HepG2 (cell line): ENCODE measurements around the gene KIF25. TPM values are rescaled to one million over a fixed set of nuclear protein-coding genes. Genes with fewer than 3 reads are reported as not detected.
A peak's percentile ranks its signal among the peaks of the same experiment; 100 is the strongest.

Experiments
- ATAC-seq: fragments of 200-7000 bp; cut with Tn5 transposase; 3 replicates; pipeline ENCODE4 v1.9.1; 2020; ENCODE audit warnings: mild to moderate bottlenecking, moderate library complexity
- BruUV-seq: library from RNA; stranded (reverse); fragments of 400-500 nt; replicated peaks from 2 replicates; lab custom pipeline; 2021; lab: Mats Ljungman, UMichigan
- CTCF ChIA-PET: fragments of 300-600 bp; formaldehyde crosslinking; extraction: SDS; loops from one replicate; lab custom pipeline; 2021; ENCODE audit warnings: low total read pairs, inconsistent platforms, low intra/inter-chr PET ratio; lab: Yijun Ruan, JAX
- POLR2A ChIA-PET: fragments of 350-600 bp; sonication (Branson Sonifier 250); formaldehyde crosslinking; loops from one replicate; lab custom pipeline; 2020; ENCODE audit warnings: antibody characterized with exemption, inconsistent platforms; lab: Yijun Ruan, JAX
- DNase-seq: peaks from one replicate; pipeline ENCODE4 v3.0.0-alpha.2; 2015; ENCODE audit warnings: low spot score
- FAIRE-seq: peaks from 3 replicates; lab custom pipeline; 2011; peaks lifted over from hg19 to GRCh38; lab: Jason Lieb, UNC
- H2AFZ ChIP-seq: one replicate; pipeline ENCODE4 v1.6.1; 2011; ENCODE audit warnings: low read length, inconsistent platforms
- H3K27ac ChIP-seq: fragments of 300-600 bp; 3 replicates; pipeline ENCODE4 v1.8.0; 2011; ENCODE audit warnings: mixed run types, mild to moderate bottlenecking, mixed read lengths, low read length, inconsistent platforms; ENCODE audit not compliant: insufficient read depth; ENCODE audit errors: extremely low read length
- H3K27me3 ChIP-seq, 2 experiments: fragments of 200-600 bp in 1 of 2; 2 replicates in 1 of 2; 3 replicates in 1 of 2; pipeline versions ENCODE4 v1.6.0 to v1.8.0; 2011; ENCODE audit warnings: low read length in 2 of 2, mild to moderate bottlenecking in 2 of 2, moderate library complexity in 2 of 2, inconsistent platforms in 1 of 2; ENCODE audit not compliant: insufficient read depth in 2 of 2, control insufficient read depth in 1 of 2
- H3K36me3 ChIP-seq, 2 experiments: fragments of 200-600 bp in 1 of 2; replicated peaks in 1 of 2; 2 replicates in 1 of 2; 3 replicates in 1 of 2; pipeline versions ENCODE4 v1.5.1 to v1.8.0; 2011; ENCODE audit warnings: low read length in 2 of 2, inconsistent platforms in 1 of 2; ENCODE audit not compliant: insufficient read depth in 2 of 2, control insufficient read depth in 1 of 2
- H3K4me1 ChIP-seq: 2 replicates; pipeline ENCODE4 v1.5.1; 2012; ENCODE audit warnings: low read length, inconsistent platforms; ENCODE audit not compliant: insufficient read depth
- H3K4me2 ChIP-seq: 2 replicates; pipeline ENCODE4 v1.6.0; 2011; ENCODE audit warnings: low read depth, low read length, inconsistent platforms
- H3K4me3 ChIP-seq, 3 experiments: fragments of 200-600 bp in 1 of 3; sonication (generic), shearing (Covaris generic) in 1 of 3; replicated peaks in 1 of 3; 2 replicates each; pipeline ENCODE4 v1.5.1; 2011 to 2016; ENCODE audit warnings: low read length in 3 of 3, inconsistent platforms in 2 of 3, low read depth in 2 of 3, mild to moderate bottlenecking in 2 of 3, control low read depth in 1 of 3, mixed read lengths in 1 of 3; ENCODE audit not compliant: insufficient read depth in 1 of 3
- H3K79me2 ChIP-seq: one replicate; pipeline ENCODE4 v1.6.1; 2011; ENCODE audit warnings: low read length, inconsistent platforms; ENCODE audit not compliant: insufficient read depth
- H3K9ac ChIP-seq: 2 replicates; pipeline ENCODE4 v1.6.0; 2011; ENCODE audit warnings: mild to moderate bottlenecking, low read depth, low read length, inconsistent platforms; ENCODE audit not compliant: insufficient read depth
- H3K9me3 ChIP-seq: 2 replicates; pipeline ENCODE4 v1.5.1; 2012; ENCODE audit warnings: mild to moderate bottlenecking, low read length
- H4K20me1 ChIP-seq: 2 replicates; pipeline ENCODE4 v1.6.0; 2011; ENCODE audit warnings: inconsistent platforms, mild to moderate bottlenecking, low read length, moderate library complexity; ENCODE audit not compliant: insufficient read depth
- AGO2 ChIP-seq: fragments of 200-400 bp; formaldehyde crosslinking; optimal IDR thresholded peaks from 2 replicates; pipeline ENCODE3; 2017; ENCODE audit warnings: mild to moderate bottlenecking, low read depth, low read length, moderate library complexity
- AKAP8 ChIP-seq: sonication (generic); formaldehyde crosslinking; IDR thresholded peaks from 2 replicates; pipeline ENCODE4 v1.5.1; 2020; ENCODE audit warnings: mild to moderate bottlenecking, missing genetic modification reagents
- ATF7-NPFF ChIP-seq: sonication (generic); formaldehyde crosslinking; IDR thresholded peaks from 2 replicates; pipeline ENCODE4 v1.8.1; 2023; ENCODE audit warnings: mild to moderate bottlenecking, low read depth, missing genetic modification reagents, moderate library complexity
- CHCHD3 ChIP-seq: sonication (generic); formaldehyde crosslinking; IDR thresholded peaks from 2 replicates; pipeline ENCODE4 v1.8.0; 2022; ENCODE audit warnings: mild to moderate bottlenecking, missing genetic modification reagents, moderate library complexity
- EEA1 ChIP-seq: sonication (generic); formaldehyde crosslinking; IDR thresholded peaks from 2 replicates; pipeline ENCODE4 v1.5.1; 2020; ENCODE audit warnings: mild to moderate bottlenecking, missing genetic modification reagents, borderline replicate concordance
- MTA1 ChIP-seq: sonication (generic); formaldehyde crosslinking; IDR thresholded peaks from 2 replicates; pipeline ENCODE4 v1.4.0; 2020; ENCODE audit warnings: missing genetic modification reagents, mild to moderate bottlenecking, borderline replicate concordance
- MTF2 ChIP-seq: sonication (generic); formaldehyde crosslinking; IDR thresholded peaks from 2 replicates; pipeline ENCODE4 v1.5.0; 2020; ENCODE audit warnings: missing genetic modification reagents, borderline replicate concordance
- PAF1 ChIP-seq: IDR thresholded peaks from 2 replicates; pipeline ENCODE4 v1.6.1; 2016; ENCODE audit warnings: missing genetic modification reagents, missing compliant biosample characterization
- POLR2A ChIP-seq, 2 experiments: IDR thresholded peaks; 2 replicates each; pipeline ENCODE4 v1.6.1; 2011; ENCODE audit warnings: low read depth in 2 of 2, low read length in 2 of 2, mild to moderate bottlenecking in 1 of 2, moderate library complexity in 1 of 2; ENCODE audit not compliant: insufficient read depth in 1 of 2
- RBM22 ChIP-seq: fragments of 200-400 bp; formaldehyde crosslinking; optimal IDR thresholded peaks from 2 replicates; pipeline ENCODE3; 2017; ENCODE audit warnings: mild to moderate bottlenecking, low read length, moderate library complexity
- RXRA ChIP-seq: sonication (generic); formaldehyde crosslinking; IDR thresholded peaks from 2 replicates; pipeline ENCODE4 v1.5.1; 2020; ENCODE audit warnings: missing genetic modification reagents
- THRA ChIP-seq: sonication (generic); formaldehyde crosslinking; IDR thresholded peaks from 2 replicates; pipeline ENCODE4 v1.4.0; 2020; ENCODE audit warnings: missing genetic modification reagents, borderline replicate concordance
- ZBTB38 ChIP-seq: sonication (generic); formaldehyde crosslinking; IDR thresholded peaks from 2 replicates; pipeline ENCODE4 v1.5.1; 2020; ENCODE audit warnings: mild to moderate bottlenecking, missing genetic modification reagents
- ZNF143 ChIP-seq: sonication (generic); formaldehyde crosslinking; IDR thresholded peaks from 2 replicates; pipeline ENCODE4 v1.4.0; 2020; ENCODE audit warnings: missing genetic modification reagents
- ZNF256 ChIP-seq: sonication (generic); formaldehyde crosslinking; conservative IDR thresholded peaks from 2 replicates; pipeline ENCODE4 v1.4.0; 2020; ENCODE audit warnings: missing genetic modification reagents
- ZNF761 ChIP-seq: sonication (generic); formaldehyde crosslinking; conservative IDR thresholded peaks from 2 replicates; pipeline ENCODE4 v1.4.0; 2020; ENCODE audit warnings: mild to moderate bottlenecking, missing genetic modification reagents
- ZNF776 ChIP-seq: sonication (generic); formaldehyde crosslinking; IDR thresholded peaks from 2 replicates; pipeline ENCODE4 v1.4.0; 2020; ENCODE audit warnings: mild to moderate bottlenecking, missing genetic modification reagents
- WGBS: methylation state at CpG from one replicate; pipeline ENCODE4 v1.1.6; 2017; ENCODE audit warnings: low lambda C conversion rate; 5-methylcytosine and 5-hydroxymethylcytosine counted together
- in situ Hi-C: cut with HindIII; loops from 2 replicates; pipeline ENCODE4 v1.10.0; 2017; ENCODE audit warnings: low pct_unique_long_range_greater_than_20kb; ENCODE audit not compliant: extremely low pct_ligation_motif_present
- intact Hi-C: fragments of 100-400 bp; cut with micrococcal nuclease; formaldehyde crosslinking; loops from one replicate; pipeline ENCODE4 v1.10.0; 2022; ENCODE audit not compliant: unreplicated experiment
- polyA plus RNA-seq, 8 experiments: library from polyadenylated mRNA; depleted of rRNA in 3 of 8; stranded (reverse) in 7 of 8; unstranded in 1 of 8; fragments of >200 nt; fragmentation: Illumina TruSeq in 4 of 8; extraction: Trizol in 4 of 8; gene quantifications; 2 replicates each; pipeline versions ENCODE4 v1.2.1 to v1.2.3, GENCODE V29; 2011 to 2016; ENCODE audit warnings: low read depth in 4 of 8, missing spikeins in 1 of 8, mixed read lengths in 1 of 8; ENCODE audit not compliant: insufficient read depth in 1 of 8
- total RNA-seq, 5 experiments: library from RNA; depleted of rRNA; stranded (reverse); fragments of >200 nt; fragmentation: Illumina TruSeq; extraction: Trizol; gene quantifications; 2 replicates each; pipeline ENCODE4 v1.2.3, GENCODE V29; 2016; ENCODE audit warnings: low read depth in 1 of 5
- TF ChIP-seq, protein P1 (sequence below): sonication (generic); formaldehyde crosslinking; IDR thresholded peaks from 2 replicates; pipeline ENCODE4 v1.5.1; 2020; ENCODE audit warnings: mild to moderate bottlenecking, missing genetic modification reagents, moderate library complexity

KIF25 gene
- total and polyA plus RNA-seq, 2 of the 13 experiments (the other 11 are each of a cell fraction or from before 2014, with no cell fraction given) = not detected

GRCh38 chr6:167975458-167975857 lies 22.0 kb upstream of the KIF25 start:
- no peaks in the 10 kb centered on the region for H3K9me3 ChIP-seq
- H3K79me2 ChIP-seq = no peaks in the 10 kb centered on the region
- in situ Hi-C loops (no loop called here), intact Hi-C loops (no loop called here)
- no peak overlapping the region for H3K27ac ChIP-seq
- BruUV-seq = no TSS peak
- H3K4me1 ChIP-seq = peaks cover 21% of the 10 kb centered on the region
- POLR2A ChIA-PET = no interaction called here
- H3K4me3 ChIP-seq = no peak overlapping the region
- FAIRE-seq = no peak
- H3K36me3 ChIP-seq = peaks cover 0 to 3% of the 10 kb centered on the region in 2 experiments; a peak in 1 of 5 replicates
- H3K4me2 ChIP-seq = no peak overlapping the region
- TF ChIP-seq RBM22 (peak; percentile 42), ZNF256 (CRISPR knock-in tag) (no peak), ZNF776 (0 out of 2 replicates have a peak, but pooled peaks have one; percentile 29), CHCHD3 (CRISPR knock-in tag) (0 out of 2 replicates have a peak, but pooled peaks have one; percentile 44), POLR2A (IDR thresholded peaks at IDR 0.05; ENCODE audit: insufficient read depth in 1 of 2, low read depth in 2 of 2, low read length in 2 of 2) (peak in 1 of 2 experiments; percentile 27; a peak in 1 of 4 replicates), ATF7-NPFF (0 out of 2 replicates have a peak, but pooled peaks have one; percentile 20), ZNF143 (CRISPR knock-in tag) (no peak), THRA (CRISPR knock-in tag) (no peak), EEA1 (CRISPR knock-in tag) (no peak), ZBTB38 (peak; percentile 48; the same call in 1 of the 2 replicates), ZNF761 (no peak), RXRA (CRISPR knock-in tag) (0 out of 2 replicates have a peak, but pooled peaks have one; percentile 11), AKAP8 (CRISPR knock-in tag) (peak; percentile 66; the same call in 1 of the 2 replicates), MTA1 (CRISPR knock-in tag) (no peak), AGO2 (peak; percentile 90), MTF2 (CRISPR knock-in tag) (no peak), PAF1 (CRISPR knock-in tag) (0 out of 2 replicates have a peak, but pooled peaks have one; percentile 65)
- TF ChIP-seq, protein P1, sequence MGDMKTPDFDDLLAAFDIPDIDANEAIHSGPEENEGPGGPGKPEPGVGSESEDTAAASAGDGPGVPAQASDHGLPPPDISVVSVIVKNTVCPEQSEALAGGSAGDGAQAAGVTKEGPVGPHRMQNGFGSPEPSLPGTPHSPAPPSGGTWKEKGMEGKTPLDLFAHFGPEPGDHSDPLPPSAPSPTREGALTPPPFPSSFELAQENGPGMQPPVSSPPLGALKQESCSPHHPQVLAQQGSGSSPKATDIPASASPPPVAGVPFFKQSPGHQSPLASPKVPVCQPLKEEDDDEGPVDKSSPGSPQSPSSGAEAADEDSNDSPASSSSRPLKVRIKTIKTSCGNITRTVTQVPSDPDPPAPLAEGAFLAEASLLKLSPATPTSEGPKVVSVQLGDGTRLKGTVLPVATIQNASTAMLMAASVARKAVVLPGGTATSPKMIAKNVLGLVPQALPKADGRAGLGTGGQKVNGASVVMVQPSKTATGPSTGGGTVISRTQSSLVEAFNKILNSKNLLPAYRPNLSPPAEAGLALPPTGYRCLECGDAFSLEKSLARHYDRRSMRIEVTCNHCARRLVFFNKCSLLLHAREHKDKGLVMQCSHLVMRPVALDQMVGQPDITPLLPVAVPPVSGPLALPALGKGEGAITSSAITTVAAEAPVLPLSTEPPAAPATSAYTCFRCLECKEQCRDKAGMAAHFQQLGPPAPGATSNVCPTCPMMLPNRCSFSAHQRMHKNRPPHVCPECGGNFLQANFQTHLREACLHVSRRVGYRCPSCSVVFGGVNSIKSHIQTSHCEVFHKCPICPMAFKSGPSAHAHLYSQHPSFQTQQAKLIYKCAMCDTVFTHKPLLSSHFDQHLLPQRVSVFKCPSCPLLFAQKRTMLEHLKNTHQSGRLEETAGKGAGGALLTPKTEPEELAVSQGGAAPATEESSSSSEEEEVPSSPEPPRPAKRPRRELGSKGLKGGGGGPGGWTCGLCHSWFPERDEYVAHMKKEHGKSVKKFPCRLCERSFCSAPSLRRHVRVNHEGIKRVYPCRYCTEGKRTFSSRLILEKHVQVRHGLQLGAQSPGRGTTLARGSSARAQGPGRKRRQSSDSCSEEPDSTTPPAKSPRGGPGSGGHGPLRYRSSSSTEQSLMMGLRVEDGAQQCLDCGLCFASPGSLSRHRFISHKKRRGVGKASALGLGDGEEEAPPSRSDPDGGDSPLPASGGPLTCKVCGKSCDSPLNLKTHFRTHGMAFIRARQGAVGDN = peak; percentile 25; the same call in 1 of the 2 replicates
- TF ChIP-seq, all 625 proteins: peak for 11
- ATAC-seq = peak; percentile 16
- DNase-seq = no peak
- WGBS = 91% methylated on average over 19 of the region's 19 CpGs
- CTCF ChIA-PET = no interaction called here
- Histone ChIP-seq H3K27me3 (no peaks in the 10 kb centered on the region), H2AFZ (no peak overlapping the region), H3K9ac (no peak overlapping the region), H4K20me1 (no peaks in the 10 kb centered on the region)
